HFF-Myc (cell line): ENCODE measurements around the gene CREM.

Source experiments
- DNase-seq: peaks from one replicate; pipeline ENCODE4 v3.0.0-alpha.2; 2011; ENCODE audit warnings: low read depth; ENCODE audit errors: extremely low read depth
- H3K4me3 ChIP-seq: replicated peaks from 2 replicates; pipeline ENCODE4 v1.5.1; 2011; ENCODE audit warnings: low read depth, mild to moderate bottlenecking, control low read depth, low read length
- TF ChIP-seq, protein P1 (sequence below): IDR thresholded peaks from 2 replicates; pipeline ENCODE4 v1.5.1; 2012; ENCODE audit warnings: mild to moderate bottlenecking, low read depth, low read length, control low read depth; ENCODE audit errors: missing control alignments

CREM gene

DNA sequence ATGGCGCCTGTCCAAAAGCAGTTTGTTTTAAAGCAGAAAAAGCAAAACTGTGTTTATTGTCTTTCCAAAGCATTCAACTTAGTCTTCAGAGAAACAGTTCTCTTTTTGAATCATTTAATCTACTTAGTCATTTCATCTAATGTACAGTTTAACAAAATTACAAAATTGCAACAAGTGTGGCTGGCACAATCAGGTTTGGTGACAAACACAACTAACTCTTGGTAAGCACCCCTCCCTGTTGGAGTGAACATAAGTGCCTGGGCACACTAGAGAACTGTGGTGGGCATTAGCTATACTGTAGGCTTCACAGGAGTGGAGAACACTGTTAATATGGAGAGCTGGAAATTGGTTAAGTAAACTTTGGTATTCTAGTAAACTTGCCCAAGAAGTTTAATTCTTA is 6.9 kb downstream of the CREM start:
- TF ChIP-seq, protein P1, sequence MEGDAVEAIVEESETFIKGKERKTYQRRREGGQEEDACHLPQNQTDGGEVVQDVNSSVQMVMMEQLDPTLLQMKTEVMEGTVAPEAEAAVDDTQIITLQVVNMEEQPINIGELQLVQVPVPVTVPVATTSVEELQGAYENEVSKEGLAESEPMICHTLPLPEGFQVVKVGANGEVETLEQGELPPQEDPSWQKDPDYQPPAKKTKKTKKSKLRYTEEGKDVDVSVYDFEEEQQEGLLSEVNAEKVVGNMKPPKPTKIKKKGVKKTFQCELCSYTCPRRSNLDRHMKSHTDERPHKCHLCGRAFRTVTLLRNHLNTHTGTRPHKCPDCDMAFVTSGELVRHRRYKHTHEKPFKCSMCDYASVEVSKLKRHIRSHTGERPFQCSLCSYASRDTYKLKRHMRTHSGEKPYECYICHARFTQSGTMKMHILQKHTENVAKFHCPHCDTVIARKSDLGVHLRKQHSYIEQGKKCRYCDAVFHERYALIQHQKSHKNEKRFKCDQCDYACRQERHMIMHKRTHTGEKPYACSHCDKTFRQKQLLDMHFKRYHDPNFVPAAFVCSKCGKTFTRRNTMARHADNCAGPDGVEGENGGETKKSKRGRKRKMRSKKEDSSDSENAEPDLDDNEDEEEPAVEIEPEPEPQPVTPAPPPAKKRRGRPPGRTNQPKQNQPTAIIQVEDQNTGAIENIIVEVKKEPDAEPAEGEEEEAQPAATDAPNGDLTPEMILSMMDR, result no peak
- no peak for DNase-seq
- no peak overlapping the region for H3K4me3 ChIP-seq

DNA sequence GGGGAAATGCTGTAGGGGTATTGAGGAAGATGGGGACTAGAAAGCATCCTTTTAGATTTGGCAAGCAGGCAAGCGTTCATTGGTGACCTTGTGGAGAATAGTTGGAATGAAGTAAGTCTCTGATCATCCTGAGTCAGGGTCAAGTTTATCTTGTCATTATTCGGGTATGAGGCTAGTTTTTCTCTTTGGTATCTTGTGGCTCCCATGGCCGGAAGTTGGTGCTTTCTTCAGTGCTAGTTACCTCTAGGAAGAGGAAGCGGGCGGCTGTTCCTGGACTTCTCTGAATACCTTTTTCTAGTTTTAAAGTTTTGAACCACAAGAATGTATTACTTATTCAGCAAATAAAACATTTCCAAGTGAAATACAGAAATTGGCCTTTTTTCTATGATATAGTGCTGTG is 9.2 kb downstream of the CREM start:
- no peak overlapping the region for H3K4me3 ChIP-seq
- no peak for DNase-seq
- TF ChIP-seq, protein P1, result no peak

DNA sequence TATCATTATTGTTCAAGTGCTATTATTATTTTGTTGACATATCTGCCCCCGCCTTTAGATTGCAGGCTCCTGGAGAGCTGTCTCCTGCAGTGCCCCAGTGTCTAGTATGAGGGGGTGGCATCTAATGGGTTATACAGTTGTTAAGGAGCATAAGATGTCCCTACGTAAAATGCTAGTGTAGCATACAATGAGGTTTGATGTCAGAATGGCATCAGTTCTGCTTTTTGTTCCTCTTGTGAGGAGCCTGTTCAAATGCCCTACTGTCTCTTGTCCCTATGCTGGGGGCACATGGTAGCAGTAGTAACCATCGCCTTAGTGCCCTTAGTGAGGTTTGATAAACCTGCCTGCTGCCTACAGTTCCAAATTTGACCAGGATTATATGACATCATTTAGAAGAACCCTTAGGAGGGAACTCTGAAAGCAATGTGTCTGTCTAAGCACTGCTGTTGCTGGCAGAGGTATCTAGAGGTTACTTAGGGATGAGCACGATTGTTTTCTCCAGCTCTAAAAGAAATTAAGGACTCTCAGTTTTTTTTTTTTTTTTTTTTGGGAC is 9.7 kb downstream of the CREM start:
- H3K4me3 ChIP-seq, result no peak overlapping the region
- DNase-seq, result no peak
- TF ChIP-seq, protein P1, result no peak

DNA sequence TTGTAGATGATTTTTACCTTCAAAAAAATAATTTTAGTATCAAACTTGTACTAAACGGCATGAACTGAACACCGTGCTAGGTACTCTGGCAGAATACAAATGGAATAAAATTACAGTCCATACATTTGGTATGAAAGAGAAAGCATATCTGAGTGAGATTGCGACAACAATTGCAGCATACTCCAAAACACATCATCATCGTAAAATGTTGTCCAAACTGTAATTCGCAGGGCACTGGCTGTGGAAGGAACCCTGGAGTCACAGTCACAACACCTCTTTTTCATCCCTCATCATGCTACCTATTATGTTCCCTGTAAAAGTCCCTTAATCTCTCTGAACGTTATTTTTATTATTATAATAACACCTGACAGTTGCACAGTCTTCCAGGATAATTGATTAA is 13.5 kb downstream of the CREM start:
- no peak for DNase-seq
- no peak overlapping the region for H3K4me3 ChIP-seq
- TF ChIP-seq, protein P1, result no peak

DNA sequence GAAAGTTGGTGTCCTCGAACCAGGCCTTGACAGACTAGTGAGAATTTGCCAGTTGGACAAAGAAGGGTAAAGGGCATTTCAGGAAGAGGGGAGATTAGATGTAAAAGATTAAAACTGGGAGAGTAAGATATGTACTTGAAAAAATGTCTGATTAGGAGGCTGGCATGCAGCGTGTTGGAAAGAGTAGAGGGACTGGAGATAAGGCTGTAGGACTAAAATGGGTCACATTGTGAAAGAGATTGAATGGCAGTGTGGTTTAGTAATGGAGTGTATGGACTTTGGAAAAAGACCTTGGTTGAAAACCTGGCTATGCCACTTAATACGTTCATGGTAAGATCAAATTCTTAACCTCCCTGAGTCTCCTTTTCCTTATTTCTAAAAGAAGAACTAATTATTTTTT is 14.1 kb downstream of the CREM start:
- TF ChIP-seq, protein P1, result no peak
- DNase-seq, result no peak
- no peak overlapping the region for H3K4me3 ChIP-seq

DNA sequence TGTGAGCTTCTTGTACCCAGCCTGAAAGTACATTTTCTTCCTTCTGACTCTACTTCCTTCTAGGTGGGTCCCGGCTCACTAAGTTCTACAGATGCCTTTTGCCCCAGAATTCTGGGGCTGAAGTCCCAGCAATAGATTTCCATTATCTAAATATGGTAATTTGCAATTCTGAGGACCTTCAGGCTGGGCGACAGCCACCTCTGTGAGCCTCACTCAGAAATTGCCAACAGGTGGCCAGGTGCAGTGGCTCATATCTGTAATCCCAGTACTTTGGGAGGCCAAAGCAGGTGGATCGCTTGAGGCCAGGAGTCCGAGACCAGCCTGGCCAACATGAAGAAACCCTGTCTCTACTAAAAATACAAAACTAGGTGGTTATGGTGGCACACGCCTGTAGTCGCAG is 23.7 kb downstream of the CREM start:
- DNase-seq, result no peak
- no peak overlapping the region for H3K4me3 ChIP-seq
- TF ChIP-seq, protein P1, result no peak

DNA sequence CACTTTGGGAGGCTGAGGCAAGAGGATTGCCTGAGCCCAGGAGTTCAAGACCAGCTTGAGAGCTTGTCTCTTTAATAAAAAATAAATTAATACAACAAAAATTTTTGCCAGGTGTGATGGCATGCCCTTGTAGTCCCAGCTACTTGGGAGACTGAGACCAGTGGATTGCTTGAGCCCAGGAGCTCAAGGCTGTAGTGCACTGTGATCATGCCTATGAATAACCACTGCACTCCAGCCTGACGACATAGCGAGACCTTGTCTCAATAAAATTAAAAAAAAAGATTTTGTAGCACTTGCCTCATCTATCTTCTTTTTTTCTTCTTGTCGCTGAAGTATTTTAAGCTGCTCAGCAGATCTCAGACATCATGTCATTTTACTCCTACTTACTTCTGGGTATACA is 26.3 kb downstream of the CREM start:
- DNase-seq, result no peak
- TF ChIP-seq, protein P1, result no peak

More for the DNA sequence above, 26.3 kb downstream of the CREM start:
- H3K4me3 ChIP-seq, result no peak overlapping the region
